GM18505 (cell line): ENCODE results near the gene TEAD4.

Source experiments
- ATAC-seq: cut with Tn5 transposase; IDR thresholded peaks from one replicate; pipeline ENCODE4 v1.9.1; 2021; ENCODE audit not compliant: unreplicated experiment
- POLR2A ChIP-seq: IDR thresholded peaks from 4 replicates; pipeline ENCODE4 v1.6.1; 2011; ENCODE audit warnings: borderline replicate concordance; ENCODE audit not compliant: insufficient read depth, insufficient read length; ENCODE audit errors: extremely low read depth

Gene TEAD4

GRCh38 chr12:3017281-3017680, 58.1 kb downstream of the TEAD4 start:
- no peak for TF ChIP-seq POLR2A
- no peak for ATAC-seq

- no peak for TF ChIP-seq POLR2A
- ATAC-seq, result no peak
These were observed 59.2 kb downstream of the TEAD4 start for GRCh38 chr12:3018284-3019004.

GRCh38 chr12:3019005-3019680, 59.9 kb downstream of the TEAD4 start:
- TF ChIP-seq POLR2A, result no peak
- no peak for ATAC-seq

GRCh38 chr12:3020399-3020798, 61.2 kb downstream of the TEAD4 start:
- no peak for TF ChIP-seq POLR2A
- no peak for ATAC-seq

GRCh38 chr12:3020850-3021435, 61.7 kb downstream of the TEAD4 start:
- TF ChIP-seq POLR2A, result no peak
- no peak for ATAC-seq

- no peak for ATAC-seq
These were observed 63.2 kb downstream of the TEAD4 start for GRCh38 chr12:3022411-3022810.

GRCh38 chr12:3022961-3023360, 63.8 kb downstream of the TEAD4 start:
- no peak for ATAC-seq

More at GRCh38 chr12:3022411-3022810, 63.2 kb downstream of the TEAD4 start:
- TF ChIP-seq POLR2A, result no peak

GRCh38 chr12:3028108-3028507, 68.9 kb downstream of the TEAD4 start:
- TF ChIP-seq POLR2A, result no peak
- no peak for ATAC-seq

More at GRCh38 chr12:3022961-3023360, 63.8 kb downstream of the TEAD4 start:
- no peak for TF ChIP-seq POLR2A

- TF ChIP-seq POLR2A, result no peak
- no peak for ATAC-seq
These were observed 71.7 kb downstream of the TEAD4 start for GRCh38 chr12:3030821-3031429.

GRCh38 chr12:3032161-3032560, 73.0 kb downstream of the TEAD4 start:
- no peak for ATAC-seq
- TF ChIP-seq POLR2A, result no peak

GRCh38 chr12:3032770-3033538, 73.8 kb downstream of the TEAD4 start:
- no peak for ATAC-seq

GRCh38 chr12:3033539-3033867, 74.3 kb downstream of the TEAD4 start:
- no peak for TF ChIP-seq POLR2A
- ATAC-seq, result no peak

More at GRCh38 chr12:3032770-3033538, 73.8 kb downstream of the TEAD4 start:
- TF ChIP-seq POLR2A, result no peak
